GM12801 (cell line): Measurements from ENCODE around the gene NAALADL2.

Experiments used
- CTCF ChIP-seq: IDR thresholded peaks from one replicate; pipeline ENCODE4 v1.5.1; 2011; ENCODE audit warnings: control low read depth; ENCODE audit not compliant: insufficient read length; ENCODE audit errors: extremely low read depth

The NAALADL2 gene

GRCh38 chr3:175146258-175146657 lies 287.1 kb downstream of the NAALADL2 start:
- no peak for TF ChIP-seq CTCF

- no peak for TF ChIP-seq CTCF
These were observed 290.5 kb downstream of the NAALADL2 start for GRCh38 chr3:175149675-175150074.

GRCh38 chr3:175150812-175151401 lies 291.8 kb downstream of the NAALADL2 start:
- no peak for TF ChIP-seq CTCF

- TF ChIP-seq CTCF = no peak
These were observed 294.5 kb downstream of the NAALADL2 start for GRCh38 chr3:175153595-175153994.

GRCh38 chr3:175155172-175155571 lies 296.0 kb downstream of the NAALADL2 start:
- no peak for TF ChIP-seq CTCF

- TF ChIP-seq CTCF = no peak
These were observed 300.1 kb downstream of the NAALADL2 start for GRCh38 chr3:175159202-175159601.

- no peak for TF ChIP-seq CTCF
These were observed 302.2 kb downstream of the NAALADL2 start for GRCh38 chr3:175161291-175161690.
